ENCODE measurements around the gene HMGB3. TPM values are rescaled to one million over a fixed set of nuclear protein-coding genes. Genes with fewer than 3 reads are reported as not detected.

Gene HMGB3
- total and polyA plus RNA-seq, 2 experiments from 2014 or later, result 140 to 633 TPM

DNA sequence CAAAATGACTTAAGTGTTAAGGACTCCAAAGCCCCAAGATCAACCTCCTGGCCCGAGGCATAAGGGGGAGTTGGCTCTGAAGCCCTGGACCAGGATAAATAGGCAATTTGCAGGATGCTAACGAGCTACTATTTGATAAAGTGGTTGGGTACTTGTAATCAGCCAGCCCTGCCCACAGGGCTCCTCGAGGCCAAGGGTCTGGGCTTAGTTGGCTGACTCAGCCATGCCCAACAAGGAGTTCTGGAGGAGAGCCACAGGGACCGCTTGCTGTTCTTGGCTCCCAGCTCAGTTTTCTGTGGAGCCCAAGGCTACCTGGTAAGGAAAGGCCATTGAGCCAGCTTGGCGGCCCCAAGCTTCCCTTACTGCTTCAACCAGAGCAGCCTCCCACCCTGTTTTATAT, 7.8 kb downstream of the HMGB3 start (continued):
- TF ChIP-seq ZNF331 (CRISPR knock-in tag; IDR thresholded peaks at IDR 0.05; ENCODE audit: low read depth) (no peak), JUNB (IDR thresholded peaks at IDR 0.05; ENCODE audit: unreplicated experiment) (no peak), POLR2AphosphoS5 (IDR thresholded peaks at IDR 0.05; ENCODE audit: low read depth) (no peak), NANOG (IDR thresholded peaks at IDR 0.05; ENCODE audit: borderline replicate concordance) (no peak), STAT1 (IDR thresholded peaks at IDR 0.05; ENCODE audit: unreplicated experiment) (no peak), EZH2phosphoT487 (IDR thresholded peaks at IDR 0.05; ENCODE audit: unreplicated experiment) (no peak)
- TF ChIP-seq, protein P1, sequence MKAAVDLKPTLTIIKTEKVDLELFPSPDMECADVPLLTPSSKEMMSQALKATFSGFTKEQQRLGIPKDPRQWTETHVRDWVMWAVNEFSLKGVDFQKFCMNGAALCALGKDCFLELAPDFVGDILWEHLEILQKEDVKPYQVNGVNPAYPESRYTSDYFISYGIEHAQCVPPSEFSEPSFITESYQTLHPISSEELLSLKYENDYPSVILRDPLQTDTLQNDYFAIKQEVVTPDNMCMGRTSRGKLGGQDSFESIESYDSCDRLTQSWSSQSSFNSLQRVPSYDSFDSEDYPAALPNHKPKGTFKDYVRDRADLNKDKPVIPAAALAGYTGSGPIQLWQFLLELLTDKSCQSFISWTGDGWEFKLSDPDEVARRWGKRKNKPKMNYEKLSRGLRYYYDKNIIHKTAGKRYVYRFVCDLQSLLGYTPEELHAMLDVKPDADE (IDR thresholded peaks at IDR 0.05), result no peak
- TF ChIP-seq, protein P2, sequence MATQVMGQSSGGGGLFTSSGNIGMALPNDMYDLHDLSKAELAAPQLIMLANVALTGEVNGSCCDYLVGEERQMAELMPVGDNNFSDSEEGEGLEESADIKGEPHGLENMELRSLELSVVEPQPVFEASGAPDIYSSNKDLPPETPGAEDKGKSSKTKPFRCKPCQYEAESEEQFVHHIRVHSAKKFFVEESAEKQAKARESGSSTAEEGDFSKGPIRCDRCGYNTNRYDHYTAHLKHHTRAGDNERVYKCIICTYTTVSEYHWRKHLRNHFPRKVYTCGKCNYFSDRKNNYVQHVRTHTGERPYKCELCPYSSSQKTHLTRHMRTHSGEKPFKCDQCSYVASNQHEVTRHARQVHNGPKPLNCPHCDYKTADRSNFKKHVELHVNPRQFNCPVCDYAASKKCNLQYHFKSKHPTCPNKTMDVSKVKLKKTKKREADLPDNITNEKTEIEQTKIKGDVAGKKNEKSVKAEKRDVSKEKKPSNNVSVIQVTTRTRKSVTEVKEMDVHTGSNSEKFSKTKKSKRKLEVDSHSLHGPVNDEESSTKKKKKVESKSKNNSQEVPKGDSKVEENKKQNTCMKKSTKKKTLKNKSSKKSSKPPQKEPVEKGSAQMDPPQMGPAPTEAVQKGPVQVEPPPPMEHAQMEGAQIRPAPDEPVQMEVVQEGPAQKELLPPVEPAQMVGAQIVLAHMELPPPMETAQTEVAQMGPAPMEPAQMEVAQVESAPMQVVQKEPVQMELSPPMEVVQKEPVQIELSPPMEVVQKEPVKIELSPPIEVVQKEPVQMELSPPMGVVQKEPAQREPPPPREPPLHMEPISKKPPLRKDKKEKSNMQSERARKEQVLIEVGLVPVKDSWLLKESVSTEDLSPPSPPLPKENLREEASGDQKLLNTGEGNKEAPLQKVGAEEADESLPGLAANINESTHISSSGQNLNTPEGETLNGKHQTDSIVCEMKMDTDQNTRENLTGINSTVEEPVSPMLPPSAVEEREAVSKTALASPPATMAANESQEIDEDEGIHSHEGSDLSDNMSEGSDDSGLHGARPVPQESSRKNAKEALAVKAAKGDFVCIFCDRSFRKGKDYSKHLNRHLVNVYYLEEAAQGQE (IDR thresholded peaks at IDR 0.05; ENCODE audit: unreplicated experiment), result no peak

DNA sequence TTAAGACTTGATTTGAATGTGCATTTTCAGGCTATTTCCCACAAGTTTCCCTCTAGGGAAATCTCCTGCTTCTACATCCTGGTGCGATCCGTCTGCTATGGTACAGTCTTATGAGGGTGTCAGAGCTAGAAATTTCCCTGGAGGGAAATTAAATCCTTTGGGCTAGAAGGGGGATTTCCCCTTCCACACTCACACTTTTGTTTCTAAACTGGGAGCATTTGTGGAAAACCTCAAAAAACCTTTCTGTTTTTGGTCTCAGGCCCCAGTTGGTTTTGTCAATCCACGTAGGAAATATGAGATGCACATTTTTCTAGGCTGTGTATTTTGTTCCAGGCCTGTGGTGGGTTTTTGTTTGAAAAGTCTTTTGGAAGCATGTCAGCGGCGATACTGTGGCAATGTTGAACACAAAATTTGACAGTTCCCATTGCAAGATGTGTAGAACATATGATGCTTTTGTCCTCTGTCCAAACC, 17.8 kb downstream of the HMGB3 start:
- H2AFZ ChIP-seq, result no peak overlapping the region
- Mint-ChIP-seq H3K27me3 (ENCODE audit: insufficient read depth, low read depth, poor library complexity) (peaks cover 2% of the 10 kb centered on the region), H3K4me3 (no peak overlapping the region), H3K27ac (no peak overlapping the region), H3K4me1 (no peaks in the 10 kb centered on the region), H3K36me3 (ENCODE audit: low read depth) (no peaks in the 10 kb centered on the region), H3K9me3 (peaks cover 3% of the 10 kb centered on the region; the same call in 1 of the 3 replicates)
- H3K27me3 ChIP-seq (ENCODE audit: insufficient read depth), result no peaks in the 10 kb centered on the region
- ATAC-seq (no peak), DNase-seq (ENCODE audit: low spot score) (no peak)
- TF ChIP-seq POLR2AphosphoS5 (IDR thresholded peaks at IDR 0.05; ENCODE audit: low read depth), result no peak
- no peak for TF ChIP-seq ZNF331 (CRISPR knock-in tag; IDR thresholded peaks at IDR 0.05; ENCODE audit: low read depth)
- TF ChIP-seq JUNB (IDR thresholded peaks at IDR 0.05; ENCODE audit: unreplicated experiment), result no peak
- no peak for TF ChIP-seq CREB1 (CRISPR knock-in tag; IDR thresholded peaks at IDR 0.05; ENCODE audit: low read depth)
- TF ChIP-seq, protein P3, sequence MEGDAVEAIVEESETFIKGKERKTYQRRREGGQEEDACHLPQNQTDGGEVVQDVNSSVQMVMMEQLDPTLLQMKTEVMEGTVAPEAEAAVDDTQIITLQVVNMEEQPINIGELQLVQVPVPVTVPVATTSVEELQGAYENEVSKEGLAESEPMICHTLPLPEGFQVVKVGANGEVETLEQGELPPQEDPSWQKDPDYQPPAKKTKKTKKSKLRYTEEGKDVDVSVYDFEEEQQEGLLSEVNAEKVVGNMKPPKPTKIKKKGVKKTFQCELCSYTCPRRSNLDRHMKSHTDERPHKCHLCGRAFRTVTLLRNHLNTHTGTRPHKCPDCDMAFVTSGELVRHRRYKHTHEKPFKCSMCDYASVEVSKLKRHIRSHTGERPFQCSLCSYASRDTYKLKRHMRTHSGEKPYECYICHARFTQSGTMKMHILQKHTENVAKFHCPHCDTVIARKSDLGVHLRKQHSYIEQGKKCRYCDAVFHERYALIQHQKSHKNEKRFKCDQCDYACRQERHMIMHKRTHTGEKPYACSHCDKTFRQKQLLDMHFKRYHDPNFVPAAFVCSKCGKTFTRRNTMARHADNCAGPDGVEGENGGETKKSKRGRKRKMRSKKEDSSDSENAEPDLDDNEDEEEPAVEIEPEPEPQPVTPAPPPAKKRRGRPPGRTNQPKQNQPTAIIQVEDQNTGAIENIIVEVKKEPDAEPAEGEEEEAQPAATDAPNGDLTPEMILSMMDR (conservative IDR thresholded peaks at IDR 0.05; ENCODE audit: low read depth in 2 of 2), result no peak
- H4K20me1 ChIP-seq (replicated peaks; ENCODE audit: insufficient read depth), result no peaks in the 10 kb centered on the region
- H3F3A ChIP-seq (replicated peaks; ENCODE audit: low read depth), result no peaks in the 10 kb centered on the region
- H3K4me2 ChIP-seq, result no peak overlapping the region
- no peaks in the 10 kb centered on the region for H3K4me1 ChIP-seq (ENCODE audit: insufficient read depth)
- H3K36me3 ChIP-seq (ENCODE audit: insufficient read depth), result no peaks in the 10 kb centered on the region
- H3K27ac ChIP-seq (ENCODE audit: low read depth), result no peak overlapping the region
- no peaks in the 10 kb centered on the region for H3K9me2 ChIP-seq (ENCODE audit: insufficient read depth)
- H3K4me3 ChIP-seq, result no peak overlapping the region
- no peaks in the 10 kb centered on the region for H3K79me2 ChIP-seq (replicated peaks; ENCODE audit: insufficient read depth)

Data from GM23338 (cell line).